HG03039 (cell line): ENCODE results near the gene GAB2.

Experiments used
- ATAC-seq: cut with Tn5 transposase; IDR thresholded peaks from one replicate; pipeline ENCODE4 v1.9.1; 2021; ENCODE audit warnings: mild to moderate bottlenecking, moderate library complexity; ENCODE audit not compliant: unreplicated experiment

Gene GAB2

GRCh38 chr11:78428266-78428636 is 10.6 kb upstream of the GAB2 start:
- ATAC-seq, result no peak

GRCh38 chr11:78427615-78428265 is 10.1 kb upstream of the GAB2 start:
- no peak for ATAC-seq

- ATAC-seq, result no peak
Observed at GRCh38 chr11:78426845-78427244, 9.2 kb upstream of the GAB2 start.

- ATAC-seq, result no peak
Observed at GRCh38 chr11:78425399-78426070, 7.9 kb upstream of the GAB2 start.

- ATAC-seq, result no peak
Observed at GRCh38 chr11:78424334-78425270, 7.0 kb upstream of the GAB2 start.

- ATAC-seq, result no peak
Observed at GRCh38 chr11:78423241-78423640, 5.6 kb upstream of the GAB2 start.

- no peak for ATAC-seq
Observed at GRCh38 chr11:78420796-78421209, 3.2 kb upstream of the GAB2 start.

GRCh38 chr11:78420255-78420764 is 2.7 kb upstream of the GAB2 start:
- no peak for ATAC-seq

GRCh38 chr11:78419327-78419726 is 1.7 kb upstream of the GAB2 start:
- ATAC-seq, result no peak

GRCh38 chr11:78418584-78419211 is 1.1 kb upstream of the GAB2 start:
- no peak for ATAC-seq

GRCh38 chr11:78417888-78418583 is 416 bp upstream of the GAB2 start:
- peak; percentile 50 for ATAC-seq

- ATAC-seq, result peak; percentile 45
Observed at GRCh38 chr11:78416285-78417174, 1.1 kb downstream of the GAB2 start.

- ATAC-seq, result no peak
Observed at GRCh38 chr11:78415338-78415737, 2.3 kb downstream of the GAB2 start.

GRCh38 chr11:78414321-78415051 is 3.1 kb downstream of the GAB2 start:
- no peak for ATAC-seq

- no peak for ATAC-seq
Observed at GRCh38 chr11:78408619-78409018, 9.0 kb downstream of the GAB2 start.

GRCh38 chr11:78406568-78407196 is 10.9 kb downstream of the GAB2 start:
- no peak for ATAC-seq

- no peak for ATAC-seq
Observed at GRCh38 chr11:78405805-78406204, 11.8 kb downstream of the GAB2 start.

GRCh38 chr11:78403781-78404180 is 13.8 kb downstream of the GAB2 start:
- no peak for ATAC-seq
